Mesenteric fat pad (tissue), 1 donor: ENCODE measurements around the gene PFN2. TPM values are rescaled to one million over a fixed set of nuclear protein-coding genes. Genes with fewer than 3 reads are reported as not detected.
"Not testable (repeated sequence)": the region's sequence is repeated elsewhere in the genome, so short reads cannot be mapped to it uniquely, and the experiment has no call there.

ENCODE experiments used
- DNase-seq: peaks from one replicate; pipeline ENCODE4 v3.0.0-alpha.2; 2020; ENCODE audit warnings: low spot score
- total RNA-seq: library from RNA; stranded (reverse); fragmentation: NEBNext Ultra II Directional; extraction: Animal tissue kit (Norgen Biotek cat#: 25700); gene quantifications from one replicate; pipeline ENCODE4 v1.2.1, GENCODE V29; 2021
- donor health status: DM: yes; HTN: yes; CAD: no.

The PFN2 gene
- total RNA-seq, 1 donor from 2014 or later = 33.9 TPM

DNA sequence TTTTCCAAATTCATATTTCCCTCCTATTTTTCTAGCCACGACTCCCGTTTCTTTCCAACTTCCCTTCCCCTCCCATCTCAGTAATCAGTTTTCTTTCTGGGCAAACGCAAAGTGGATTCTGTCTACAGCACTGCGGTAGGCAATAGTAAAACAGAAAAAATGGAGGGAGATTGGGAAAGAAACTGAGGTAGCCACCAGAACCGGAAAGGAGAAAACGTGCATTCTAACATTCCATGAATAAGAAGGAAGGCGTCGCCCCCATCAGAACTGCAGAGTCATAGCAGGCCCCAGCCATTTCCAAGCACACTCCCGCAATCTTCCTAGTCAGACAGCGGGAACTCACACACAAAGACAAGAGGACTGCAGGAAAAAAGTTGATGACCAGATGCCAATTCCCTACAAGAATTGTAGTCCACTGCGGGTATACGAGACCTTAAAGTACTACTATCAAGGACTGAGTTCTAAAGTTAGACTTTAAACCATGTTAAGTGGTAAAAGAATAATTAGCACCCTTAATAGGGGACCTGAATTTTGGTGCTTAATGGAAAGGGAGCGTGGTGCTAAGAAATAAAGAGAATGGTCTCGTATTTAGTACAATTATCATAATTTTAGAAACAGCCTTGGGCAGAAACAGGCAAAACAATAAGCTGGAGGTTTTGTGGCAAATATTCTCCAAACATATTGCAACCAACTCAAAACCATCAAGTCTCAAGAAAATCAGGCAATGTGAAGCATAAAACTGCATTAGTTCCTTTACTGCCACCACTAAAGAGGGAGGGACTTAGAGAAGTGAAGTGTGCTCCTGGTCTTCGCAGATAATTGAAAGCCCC, 1.4 kb downstream of the PFN2 start:
- no peak for DNase-seq

DNA sequence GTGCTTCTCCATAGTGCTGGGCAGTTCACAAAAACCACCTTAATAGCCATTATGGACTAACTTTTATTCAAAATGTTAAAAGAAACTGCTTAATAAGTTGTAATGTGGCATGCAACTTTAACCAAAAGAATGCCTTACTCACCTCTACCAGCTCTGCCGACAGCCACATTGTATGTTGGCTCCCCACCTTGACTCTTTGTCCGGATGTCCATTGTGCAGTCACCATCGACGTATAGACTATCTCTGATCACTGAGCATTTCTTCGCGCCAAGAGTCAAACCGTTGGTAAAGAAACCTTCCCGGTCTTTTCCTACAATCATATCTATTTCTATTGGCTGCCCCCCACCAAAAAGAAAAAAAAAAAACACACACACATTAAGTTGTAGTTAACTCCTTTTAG, 2.5 kb downstream of the PFN2 start:
- no peak for DNase-seq

DNA sequence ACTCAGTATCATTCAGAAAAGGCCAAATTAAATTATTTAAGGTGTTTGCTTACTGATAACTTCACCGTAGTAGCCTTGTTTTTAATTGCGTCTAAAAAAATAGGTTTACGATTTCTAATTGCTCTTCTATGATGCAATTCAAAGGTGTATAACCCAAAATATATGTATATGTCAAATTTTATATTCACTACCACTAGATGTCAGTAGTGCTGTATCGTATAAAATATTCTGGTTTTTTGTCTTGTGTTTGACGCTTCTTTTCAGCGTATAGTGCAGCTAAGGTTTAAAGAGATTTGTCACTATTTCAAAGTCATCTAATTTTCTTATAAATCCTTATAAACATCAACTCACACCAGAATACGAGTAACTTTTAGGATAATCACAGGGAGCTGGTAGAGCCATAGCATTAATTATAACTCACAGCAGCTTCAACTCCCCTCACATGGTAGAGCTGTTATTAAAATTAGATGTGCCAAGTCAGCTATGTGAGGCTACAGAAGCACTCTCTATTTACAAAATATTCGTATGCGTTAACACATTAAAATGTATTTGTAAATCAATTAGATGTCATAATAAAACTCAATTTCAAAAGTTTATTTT, 3.5 kb downstream of the PFN2 start:
- no peak for DNase-seq

DNA sequence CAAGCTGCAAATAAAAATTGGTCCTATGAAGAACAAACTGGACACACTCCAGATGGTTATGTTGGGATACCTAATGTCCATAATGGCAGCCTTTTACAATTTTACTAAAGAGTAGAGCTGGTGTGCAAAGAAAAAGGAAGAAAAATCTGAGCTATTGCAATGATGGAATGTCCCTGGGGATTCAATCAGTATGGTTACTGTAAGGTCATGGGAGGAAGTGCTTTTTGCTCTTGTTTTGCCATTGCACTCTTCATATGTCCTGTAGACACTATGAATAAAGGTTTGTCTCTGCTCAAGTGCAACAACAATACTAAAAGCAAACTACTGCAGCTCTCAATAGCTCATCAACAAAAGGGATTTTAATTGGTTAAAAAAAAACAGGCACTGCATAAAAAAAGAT, 5.4 kb downstream of the PFN2 start:
- no peak for DNase-seq

DNA sequence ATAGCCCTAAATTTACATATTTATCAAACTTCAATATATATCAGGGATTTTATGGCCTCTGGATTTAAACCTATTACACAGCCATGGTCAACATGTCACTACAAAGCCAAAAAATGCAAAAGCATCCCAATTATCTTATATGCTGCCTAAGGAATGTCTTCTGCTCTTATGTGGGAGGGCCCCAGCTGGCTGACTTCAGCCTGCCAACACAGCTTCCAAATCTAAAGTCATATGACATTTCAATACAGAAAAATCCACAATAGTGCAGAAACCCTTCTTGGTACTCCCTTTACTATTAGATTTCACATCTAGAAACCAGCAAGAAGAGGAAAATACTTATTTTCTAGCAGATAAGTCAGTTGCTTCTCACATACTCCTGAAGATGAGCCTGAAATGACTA, 6.4 kb downstream of the PFN2 start:
- DNase-seq = no peak

DNA sequence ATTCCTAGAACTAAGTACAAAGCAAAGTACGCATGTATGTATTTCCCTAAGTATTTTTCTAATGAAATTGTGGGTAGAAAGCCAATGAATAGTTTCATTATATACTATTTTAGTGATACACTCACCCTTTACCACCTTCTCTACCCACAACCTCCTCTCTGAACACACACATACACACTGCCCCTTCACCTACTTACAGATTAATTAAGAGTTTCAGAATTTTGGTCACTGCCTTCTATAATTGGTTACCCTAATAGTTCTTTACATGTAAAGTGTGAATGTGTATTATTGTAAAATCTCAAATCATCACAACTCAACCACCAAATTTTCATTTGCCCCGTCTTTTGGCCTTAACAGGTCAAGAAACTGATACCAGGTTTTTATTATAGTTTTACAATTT, 7.2 kb downstream of the PFN2 start:
- no peak for DNase-seq

DNA sequence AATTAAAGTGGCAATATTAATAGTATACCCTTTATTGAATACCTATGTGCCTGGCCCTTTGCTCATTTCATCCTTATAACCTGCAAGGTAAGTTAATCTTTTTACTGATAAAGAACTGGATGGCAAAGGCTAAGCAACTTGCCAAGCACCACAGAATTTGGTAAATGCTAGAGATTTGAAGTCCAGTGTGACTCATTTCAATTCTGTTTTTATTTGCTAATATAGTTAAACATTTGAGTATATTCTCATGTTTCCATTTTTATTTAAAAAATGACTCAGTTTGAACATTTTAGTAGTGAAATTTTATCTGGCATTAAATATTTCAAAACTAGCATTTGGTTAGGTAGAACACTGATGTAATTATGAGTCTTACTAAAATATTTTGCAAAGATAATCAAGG, 11.3 kb downstream of the PFN2 start:
- no peak for DNase-seq

DNA sequence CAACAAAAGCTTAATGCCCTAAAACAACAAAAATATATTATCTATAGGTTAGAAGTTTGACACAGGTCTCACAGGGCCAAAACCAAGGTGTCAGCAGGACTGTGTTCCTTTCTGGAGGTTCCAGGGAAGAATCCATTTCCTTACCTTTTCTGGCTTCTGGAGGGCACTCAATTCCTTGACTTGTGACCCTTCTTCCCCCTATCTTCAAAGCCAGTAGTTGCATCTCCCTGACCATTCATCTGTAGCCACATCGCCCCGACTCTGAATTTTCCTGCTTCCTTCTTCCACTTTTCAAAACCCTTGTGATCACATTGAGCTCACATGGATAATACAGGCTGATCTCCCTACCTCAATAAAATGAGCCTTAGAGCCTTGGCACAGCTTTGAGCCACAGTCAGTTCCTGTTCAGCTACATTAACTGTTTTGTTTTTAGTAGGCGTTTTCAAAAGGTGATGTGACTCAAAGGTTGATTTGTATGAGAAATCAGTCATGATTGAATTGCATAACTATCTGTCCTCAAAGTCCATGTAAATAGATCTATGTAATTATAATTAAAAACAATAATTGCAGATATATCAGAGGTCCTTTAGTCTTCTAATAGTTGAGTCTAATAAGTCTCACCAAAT, 12.4 kb downstream of the PFN2 start:
- no peak for DNase-seq

DNA sequence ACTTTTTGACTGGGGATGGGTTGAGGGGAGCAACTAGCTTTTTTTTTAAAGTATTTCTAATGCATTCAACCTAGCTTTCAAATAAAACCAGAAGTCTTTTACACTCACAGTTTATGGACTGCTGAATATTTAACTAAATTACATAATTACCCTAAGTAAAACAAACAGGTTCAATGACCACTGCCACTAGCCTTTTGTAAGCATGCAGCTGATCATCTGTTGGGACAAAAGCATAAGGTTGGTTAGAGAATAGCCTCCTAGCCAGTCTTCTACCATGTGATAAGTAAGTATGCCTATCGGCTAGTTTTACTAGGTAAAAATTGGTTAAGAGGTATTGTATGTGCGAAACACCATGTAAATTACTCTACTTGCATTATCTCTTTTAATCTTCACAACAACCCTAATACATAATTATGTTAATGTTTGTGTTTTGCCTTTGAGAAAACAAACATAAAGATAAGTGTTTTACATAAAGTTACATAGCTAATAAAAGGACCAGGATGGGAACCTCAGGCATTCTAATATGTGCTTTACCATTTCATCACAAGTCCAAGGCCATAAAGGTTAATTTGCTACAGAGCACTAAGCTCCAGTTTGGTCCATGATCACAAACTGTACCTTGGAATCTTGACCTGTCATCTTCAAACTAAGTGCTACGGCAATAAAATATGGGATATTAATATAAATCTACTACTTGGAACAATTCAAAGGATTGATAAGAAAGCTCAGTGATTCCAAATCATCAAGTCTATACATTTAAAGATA, 13.2 kb downstream of the PFN2 start:
- DNase-seq = no peak

DNA sequence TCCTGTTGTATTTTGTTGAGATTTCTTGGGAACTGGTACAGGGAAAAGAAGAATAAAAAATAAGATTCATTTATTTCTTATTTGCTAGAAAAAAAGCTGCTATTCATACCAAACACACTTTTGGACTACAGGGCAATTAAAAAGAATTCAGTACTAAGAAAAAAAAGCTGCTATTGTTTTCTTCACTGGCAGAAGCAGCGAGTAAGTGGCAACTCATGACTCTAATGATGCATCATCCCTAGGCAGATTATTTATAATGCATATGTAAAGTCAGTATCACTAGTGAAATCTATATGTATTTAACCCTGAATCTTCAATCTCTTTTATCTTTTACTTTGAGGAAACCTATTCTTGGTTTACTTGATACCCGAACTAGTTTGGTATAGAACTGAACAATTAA, 15.2 kb downstream of the PFN2 start:
- no peak for DNase-seq

DNA sequence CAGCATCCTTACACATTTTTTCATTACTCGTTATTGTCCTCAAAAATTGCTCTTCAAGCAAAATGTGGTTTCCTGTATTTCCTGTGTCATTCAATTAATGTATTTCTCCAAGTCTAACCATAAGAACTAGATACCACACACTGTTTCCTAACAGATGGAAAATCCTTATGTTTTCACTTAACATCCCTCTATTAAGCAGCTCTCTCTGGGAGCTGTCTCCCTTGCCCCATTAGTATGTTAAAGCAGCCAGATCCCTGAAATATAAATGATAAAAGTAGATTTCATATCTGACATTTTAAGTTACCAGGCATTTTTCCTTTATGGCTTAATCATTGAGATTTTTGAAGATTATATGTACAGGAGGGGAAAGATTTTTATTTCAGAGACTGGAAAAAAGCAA, 15.9 kb downstream of the PFN2 start:
- no peak for DNase-seq

DNA sequence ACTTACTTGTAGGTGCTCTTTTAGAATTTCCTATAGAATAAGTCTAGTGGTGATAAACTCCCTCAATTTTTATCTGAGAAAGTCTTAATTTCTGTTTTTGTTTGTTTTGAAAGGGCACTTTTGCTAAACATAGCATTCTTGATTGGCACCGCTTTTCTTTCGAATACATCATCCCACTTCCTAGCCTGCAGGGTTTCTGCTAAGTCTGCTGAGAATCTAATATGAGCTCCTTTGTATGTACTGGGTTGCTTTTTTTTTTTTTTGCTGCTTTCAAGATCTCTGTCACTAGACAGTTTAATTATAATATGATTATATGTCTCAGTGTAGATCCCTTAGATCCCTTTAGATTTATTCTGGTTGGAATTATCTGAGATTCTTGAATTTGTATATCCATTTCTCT, 21.5 kb downstream of the PFN2 start:
- no peak for DNase-seq

DNA sequence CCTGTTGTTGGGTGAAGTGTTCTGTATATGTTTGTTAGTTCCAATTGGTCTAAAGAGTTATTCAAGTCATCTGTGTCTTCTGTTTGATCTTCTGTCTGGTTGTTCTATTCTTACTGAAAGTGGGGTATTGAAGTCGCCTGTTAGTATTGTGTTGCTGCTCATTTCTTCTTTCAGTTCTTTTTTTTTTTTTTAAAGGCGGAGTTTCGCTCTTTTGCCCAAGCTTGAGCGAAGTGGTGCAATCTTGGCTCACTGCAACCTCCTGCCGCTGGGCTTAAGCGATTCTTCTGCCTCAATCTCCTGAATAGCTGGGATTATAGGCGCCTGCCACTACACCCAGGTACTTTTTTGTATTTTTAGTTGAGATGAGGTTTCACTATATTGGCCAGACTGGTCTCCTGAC, 23.5 kb downstream of the PFN2 start:
- DNase-seq = no peak

DNA sequence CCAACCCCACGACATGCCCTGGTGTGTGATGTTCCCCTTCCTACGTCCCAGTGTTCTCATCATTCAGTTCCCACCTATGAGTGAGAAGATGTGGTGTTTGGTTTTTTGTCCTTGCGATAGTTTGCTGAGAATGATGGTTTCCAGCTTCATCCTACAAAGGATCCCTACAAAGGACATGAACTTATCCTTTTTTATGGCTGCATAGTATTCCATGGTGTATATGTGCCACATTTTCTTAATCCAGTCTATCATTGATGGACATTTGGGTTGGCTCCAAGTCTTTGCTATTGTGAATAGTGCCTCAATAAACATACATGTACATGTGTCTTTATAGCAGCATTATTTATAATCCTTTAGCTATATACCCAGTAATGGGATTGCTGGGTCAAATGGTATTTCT, 26.7 kb downstream of the PFN2 start:
- not testable (repeated sequence) for DNase-seq

DNA sequence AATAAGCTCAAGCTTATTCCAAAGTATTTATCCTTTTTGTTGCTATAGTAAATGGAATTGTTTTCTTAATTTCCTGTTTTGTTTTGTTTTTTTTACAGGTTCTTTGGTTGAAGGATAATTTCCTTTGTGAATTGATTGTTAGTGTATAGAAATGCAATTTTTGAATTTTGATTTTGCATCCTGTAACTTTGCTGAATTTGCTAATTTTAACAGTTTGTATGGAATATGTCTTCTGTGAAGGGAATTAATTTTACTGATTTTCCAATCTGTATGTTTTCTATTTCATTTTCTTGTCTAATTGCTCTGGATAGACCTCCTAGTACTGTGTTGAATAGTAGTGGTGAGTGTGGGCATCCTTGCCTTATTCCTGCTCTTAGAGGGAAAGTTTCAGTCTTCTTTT, 28.3 kb downstream of the PFN2 start:
- no peak for DNase-seq

DNA sequence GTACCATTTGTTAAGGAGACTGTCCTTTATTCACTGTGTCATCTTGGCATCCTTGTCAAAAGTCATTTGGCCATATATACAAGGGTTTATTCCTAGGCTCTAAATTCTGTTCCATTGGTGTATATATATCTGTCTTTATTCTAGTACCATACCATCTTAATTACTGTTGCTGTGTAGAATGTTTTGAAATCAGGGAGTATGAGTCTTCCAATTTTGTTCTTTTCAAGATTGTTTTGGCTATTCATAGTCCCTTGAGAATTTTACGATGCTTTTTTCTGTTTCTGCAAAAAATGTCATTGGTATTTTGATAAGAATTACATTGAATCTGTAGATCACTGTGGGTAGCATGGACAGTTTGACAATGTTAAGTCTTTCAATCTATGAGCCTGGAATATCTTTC, 28.7 kb downstream of the PFN2 start:
- no peak for DNase-seq

DNA sequence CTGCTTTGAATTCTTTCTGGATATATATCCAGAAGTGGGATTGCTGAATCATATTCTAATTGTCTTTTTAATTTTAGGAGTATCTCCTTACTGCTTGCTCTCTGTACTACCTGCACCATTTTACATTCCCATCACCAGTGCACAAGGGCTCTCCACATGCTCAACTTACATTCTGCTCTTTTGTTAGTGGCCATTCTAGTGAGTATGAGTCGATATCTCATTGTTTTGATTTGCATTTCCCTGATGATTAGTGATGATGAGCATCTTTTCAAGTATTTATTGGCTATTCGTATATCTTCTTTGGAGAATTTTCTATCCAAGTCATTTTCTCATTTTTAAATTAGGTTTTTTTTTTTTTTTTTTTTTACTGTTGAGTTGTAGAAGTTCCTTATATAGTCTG, 29.5 kb downstream of the PFN2 start:
- DNase-seq = no peak

DNA sequence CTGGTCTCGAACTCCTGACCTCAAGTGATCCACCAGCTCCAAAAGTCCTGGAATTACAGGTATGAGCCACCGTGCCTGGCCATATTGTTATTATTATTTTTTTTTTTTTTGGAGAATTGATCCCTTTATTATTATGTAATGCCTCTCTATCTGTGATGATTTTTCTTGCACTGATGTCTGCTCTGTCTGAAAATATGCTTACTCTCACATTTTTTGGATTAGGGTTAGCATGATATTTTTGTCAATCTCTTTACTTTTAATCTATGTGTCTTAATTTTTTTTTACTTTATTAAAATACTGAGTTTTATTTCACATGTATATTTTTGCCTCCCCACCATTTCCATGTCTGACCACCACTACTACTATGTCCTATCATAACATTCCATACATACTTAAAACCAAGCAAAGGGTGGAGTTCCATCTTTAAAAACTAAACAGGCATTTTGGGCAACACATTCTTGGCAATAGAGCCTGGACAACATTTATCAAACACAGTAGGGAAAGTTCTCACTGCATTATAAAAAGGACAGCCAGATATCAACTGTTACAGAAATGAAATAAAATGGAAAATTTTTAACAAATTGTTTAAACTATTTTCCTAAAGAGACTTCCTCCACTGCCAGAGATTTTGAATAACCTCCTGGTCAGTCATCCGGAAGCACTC, 32.2 kb downstream of the PFN2 start:
- DNase-seq = not testable (repeated sequence)

DNA sequence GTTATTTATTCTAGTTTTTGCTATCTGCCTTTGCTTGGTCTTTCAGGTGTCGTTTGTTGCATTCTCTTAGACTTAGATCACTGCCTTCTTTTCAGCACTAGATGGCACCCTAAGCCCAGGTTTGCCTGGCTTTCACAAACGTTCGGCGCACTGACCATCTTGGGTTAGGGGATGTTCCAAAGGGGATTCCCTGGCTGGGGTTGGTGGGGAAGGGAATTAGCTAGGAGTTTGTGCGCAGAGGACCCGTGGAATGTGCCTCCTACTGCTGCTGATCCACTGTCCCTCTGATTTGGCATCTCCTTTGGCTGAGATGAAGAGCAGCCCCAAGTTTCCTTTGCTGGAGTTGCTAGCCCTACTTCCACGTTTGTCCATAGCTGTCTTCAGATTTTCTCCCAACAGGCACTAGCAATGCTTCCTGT, 33.9 kb downstream of the PFN2 start:
- no peak for DNase-seq

DNA sequence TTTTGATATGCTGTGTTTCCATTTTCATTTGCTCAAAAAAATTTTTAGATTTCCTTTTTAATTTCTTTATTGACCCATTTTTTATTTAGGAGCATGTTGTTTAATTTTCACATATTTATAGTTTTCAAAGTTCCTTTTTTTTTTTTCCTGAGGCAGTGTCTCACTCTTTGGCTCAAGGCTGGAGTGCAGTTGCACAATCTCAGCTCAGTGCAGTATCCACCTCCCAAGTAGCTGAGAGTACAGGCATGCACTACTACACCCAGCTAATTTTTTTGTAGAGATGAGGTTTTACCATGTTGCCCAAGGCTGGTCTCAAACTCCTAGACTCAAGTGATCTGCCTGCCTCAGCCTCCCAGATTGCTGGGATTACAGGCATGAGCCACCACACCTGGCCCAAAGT, 36.2 kb downstream of the PFN2 start:
- DNase-seq = no peak

DNA sequence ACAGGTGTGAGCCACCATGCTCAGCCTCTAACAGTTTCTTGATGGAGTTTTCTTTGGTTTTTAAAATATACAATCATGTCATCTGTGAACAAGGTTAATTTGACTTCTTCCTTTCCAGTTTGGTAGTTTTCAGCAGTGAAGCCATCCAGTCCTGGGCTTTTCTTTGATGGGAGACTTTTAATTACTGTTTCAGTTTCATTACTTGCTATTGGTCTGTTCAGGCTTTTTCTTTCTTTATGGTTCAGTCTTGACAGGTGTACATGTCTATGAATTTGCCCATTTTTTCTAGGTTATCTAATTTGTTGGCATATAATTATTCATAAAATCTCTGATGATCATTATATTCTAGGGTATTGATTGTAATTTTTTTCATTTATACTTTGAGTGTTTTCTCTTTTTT, 36.8 kb downstream of the PFN2 start:
- DNase-seq = no peak
